Pons (tissue), 1 donor: ENCODE measurements around the gene THEMIS.
A peak's percentile ranks its signal among the peaks of the same experiment; 100 is the strongest.

Source experiments
- DNase-seq: peaks from one replicate; pipeline ENCODE4 v3.0.0-alpha.2; 2016; ENCODE audit warnings: low spot score

The THEMIS gene

DNA sequence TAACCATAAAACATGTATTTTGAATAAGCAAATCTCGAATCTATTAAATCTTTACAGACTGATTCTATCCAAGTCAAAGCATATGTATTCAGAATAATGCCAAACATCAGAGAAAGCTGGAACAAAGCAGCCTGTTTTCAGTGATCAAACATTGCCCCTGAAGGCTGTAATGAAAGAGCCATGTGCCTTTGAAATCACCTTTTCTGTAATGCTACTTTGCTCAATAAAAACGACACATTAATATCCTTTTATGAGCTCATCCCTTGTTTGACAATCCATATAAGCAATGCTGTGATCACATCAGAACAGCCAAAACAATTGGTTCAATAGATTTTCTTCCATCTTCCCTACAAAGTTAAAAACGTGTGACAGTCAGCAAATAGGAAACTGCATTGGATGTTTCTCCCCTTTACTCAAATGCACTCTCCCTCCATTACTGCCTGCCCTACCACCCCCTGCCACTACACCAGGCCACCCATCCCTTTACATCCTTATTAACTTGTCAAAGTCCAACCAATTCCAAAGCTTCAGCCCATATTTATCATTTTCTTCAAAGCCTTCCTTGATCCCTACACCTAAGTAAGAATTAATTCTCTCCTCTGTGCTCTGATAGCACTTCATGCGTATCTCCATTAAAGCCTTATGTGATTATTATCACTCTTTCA, 42.0 kb downstream of the THEMIS start:
- DNase-seq, result no peak

DNA sequence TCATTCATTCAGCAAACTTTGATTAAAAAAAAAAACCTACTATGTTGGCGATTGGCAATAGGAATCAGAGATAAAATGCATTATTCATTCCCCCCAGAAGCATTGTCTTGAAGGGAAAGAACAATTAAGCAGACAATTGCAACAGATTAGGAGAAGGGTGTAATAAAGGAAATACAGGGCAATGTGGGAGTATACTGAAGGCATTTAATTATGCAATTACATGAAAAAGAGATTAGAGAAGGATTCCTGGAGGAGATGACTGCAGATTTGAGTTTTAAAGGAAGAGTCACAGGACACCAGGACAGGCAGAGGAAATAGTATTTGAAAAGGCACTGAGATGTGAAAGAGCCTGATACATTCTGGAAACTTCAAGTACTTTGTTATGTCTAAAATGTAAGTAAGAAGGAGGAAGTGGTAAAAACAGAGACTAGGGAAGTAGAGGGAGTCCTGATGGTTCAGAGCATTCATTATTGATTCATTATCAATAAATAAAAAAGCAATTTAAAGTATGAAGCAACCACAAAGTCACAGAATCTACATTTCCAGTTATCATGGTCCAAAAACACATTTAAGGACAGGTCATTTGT, 43.7 kb downstream of the THEMIS start:
- DNase-seq, result peak; percentile 32

DNA sequence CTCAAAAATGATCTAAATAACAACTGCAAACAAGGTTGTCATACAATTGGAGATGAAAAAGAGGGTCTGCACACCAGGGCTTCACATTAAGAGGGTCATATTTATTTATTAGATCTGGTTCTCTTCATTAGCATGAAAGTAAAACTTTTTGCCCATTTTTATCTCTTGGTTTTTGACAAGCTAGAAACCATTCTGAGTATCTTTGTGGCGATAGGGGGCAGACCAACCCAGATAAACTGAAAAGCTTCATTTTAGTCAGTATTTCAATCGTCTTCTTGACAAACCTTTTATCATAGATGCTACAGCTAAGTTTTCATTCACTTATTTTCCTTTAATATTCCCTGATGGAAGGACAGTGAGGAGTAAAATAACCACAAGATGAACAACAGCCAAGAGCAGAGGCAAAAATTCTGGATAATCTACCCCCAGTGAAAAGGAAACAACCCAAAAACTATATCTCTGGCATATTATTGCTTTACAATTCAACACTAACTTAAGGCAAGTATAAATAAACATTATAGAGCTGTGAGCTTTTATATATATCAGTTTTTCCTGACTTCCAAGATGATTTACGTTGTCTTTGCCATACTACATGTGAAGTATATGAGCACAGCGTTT, 45.2 kb downstream of the THEMIS start:
- DNase-seq, result peak; percentile 84

DNA sequence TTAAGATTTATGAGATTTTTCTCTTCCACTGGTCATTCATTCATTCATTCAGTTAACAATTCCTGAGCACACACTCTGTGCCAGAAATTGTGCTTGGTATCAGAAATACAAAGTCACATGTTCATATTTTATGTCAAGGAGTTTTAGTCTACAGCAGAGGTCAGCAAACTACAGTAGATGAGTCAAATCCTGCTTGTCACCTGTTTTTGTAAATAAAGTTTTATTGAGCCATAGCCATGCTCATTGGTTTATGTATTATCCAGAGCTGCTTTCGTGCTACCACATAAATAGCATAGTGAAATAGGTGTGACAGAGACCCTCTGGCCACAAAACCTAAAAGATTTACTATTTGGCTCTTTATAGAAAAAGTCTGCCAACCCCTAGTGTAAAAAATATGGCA, 46.8 kb downstream of the THEMIS start:
- DNase-seq, result no peak

DNA sequence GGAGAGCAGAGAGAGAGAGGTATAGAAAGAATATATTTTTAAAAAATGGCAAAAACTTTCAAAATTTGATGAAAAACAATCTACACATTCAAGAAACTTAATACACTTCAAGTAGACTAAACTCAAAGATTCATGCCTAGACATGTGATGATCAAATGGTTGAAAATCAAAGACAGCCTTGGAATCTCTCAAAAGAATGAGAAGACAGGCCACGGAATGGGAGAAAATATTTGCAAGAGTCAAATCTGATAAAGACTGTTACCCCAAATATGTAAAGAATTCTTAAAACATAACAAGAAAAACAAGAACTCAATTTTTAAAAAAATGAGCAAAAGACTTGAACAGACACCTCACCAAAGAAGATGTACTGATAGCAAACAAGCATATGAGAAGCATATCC, 49.7 kb downstream of the THEMIS start:
- no peak for DNase-seq

DNA sequence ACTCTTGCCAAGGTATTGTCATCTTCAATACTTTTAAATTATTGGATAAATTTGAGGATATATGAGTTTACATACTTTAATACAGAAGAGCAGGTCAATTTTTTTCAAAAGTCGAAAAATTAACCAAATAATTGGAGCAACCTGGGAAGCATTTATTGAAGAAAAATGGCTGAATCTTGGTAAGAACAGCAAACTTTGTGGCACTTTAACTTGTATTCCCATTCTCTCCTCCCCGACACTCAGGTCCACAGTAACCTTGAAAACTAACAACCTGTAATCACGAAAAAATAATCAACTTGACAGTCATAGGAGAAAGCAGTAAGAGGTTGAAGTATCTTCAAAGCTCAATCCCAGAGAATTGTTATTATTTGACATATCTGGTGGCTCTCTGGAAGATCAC, 55.6 kb downstream of the THEMIS start:
- DNase-seq, result no peak

DNA sequence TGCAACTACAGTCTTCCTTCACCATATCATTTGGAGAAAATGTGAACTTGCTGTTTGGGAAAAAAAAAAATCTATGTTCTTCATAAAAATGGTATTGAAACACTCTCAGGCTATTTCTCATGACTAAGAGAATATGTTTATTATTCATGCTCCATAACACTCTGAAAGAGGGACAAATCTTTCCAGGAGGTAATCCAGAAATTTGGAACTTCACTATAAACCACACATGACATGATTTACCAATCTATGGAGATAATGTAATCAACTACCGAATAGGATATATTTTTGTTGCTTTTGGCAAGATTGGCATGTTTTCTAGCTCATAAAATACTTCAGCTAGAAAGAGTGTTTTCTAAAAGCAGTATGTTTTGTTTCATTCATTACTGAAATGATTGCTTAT, 56.3 kb downstream of the THEMIS start:
- DNase-seq, result no peak

DNA sequence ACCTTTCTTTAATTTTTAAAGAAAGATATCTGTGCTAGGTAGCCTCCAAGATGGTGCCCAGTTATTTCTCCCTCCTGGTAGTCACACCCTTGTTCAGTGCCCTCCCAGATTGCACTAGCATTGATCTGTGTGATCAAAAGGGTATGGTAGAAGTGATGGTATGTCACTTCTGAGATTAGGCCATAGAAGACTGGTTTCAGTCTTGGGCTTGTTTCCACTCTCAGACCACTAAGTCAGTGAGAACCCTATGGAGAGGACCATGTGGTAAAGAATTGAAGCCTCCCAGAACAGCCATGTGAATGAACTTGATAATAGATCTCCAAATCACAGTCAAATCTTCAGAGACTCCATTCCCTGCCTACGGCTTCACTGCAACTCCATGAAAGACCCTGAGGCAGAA, 57.3 kb downstream of the THEMIS start:
- no peak for DNase-seq

DNA sequence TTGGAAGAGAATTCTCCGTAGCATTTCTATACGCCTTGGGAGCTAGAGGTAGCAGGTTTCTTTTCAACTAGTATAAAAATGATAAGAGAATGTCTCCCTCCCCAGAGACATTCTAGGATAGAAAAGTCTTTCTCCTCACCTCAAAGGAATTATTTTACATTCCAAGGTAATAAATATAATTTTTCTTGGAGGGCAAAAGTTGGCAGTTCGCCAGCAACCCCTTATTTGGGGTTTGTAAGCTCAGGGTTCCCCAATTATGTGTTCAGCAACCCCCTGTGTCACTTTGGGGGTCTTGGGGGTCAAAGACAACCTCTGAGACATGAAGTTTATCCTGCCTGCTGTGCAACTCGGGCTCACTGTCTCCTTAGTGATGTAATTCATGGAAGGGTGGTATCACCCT, 58.3 kb downstream of the THEMIS start:
- DNase-seq, result no peak

DNA sequence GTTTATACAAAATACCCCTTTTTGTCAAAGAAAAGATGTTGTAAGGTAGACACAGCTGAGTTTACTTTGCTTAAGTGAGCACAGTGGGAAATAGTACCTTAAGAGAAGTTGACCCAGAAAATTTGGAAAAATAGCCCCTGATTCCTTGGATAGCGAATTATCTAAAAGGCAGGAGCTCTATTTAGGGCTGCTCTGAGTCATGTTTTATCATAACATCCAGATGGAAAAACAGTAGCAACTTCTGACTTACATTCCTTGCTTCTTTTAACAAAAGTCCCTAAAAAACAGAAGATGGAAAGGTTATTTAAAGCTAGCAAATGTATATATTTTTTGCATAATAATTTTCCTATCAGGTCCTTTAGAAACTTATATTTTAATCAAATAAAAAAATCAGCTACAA, 59.0 kb downstream of the THEMIS start:
- DNase-seq, result no peak

DNA sequence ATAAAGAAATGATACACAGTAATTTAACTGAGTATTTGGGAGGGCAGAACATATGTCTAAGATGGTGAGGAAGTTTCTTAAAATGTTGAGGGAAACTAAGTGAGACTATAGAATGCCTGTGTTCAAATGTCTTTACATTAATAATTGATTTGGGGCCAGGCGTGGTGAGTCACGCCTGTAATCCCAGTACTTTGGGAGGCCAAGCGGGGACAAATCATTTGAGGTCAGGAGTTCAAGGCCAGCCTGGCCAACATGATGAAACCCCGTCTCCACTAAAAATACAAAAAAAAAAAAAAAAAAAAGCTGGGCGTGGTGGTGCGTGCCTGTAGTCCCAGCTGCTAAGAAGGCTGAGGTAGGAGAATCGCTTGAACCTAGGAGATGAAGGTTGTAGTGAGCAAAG, 66.7 kb downstream of the THEMIS start:
- no peak for DNase-seq

DNA sequence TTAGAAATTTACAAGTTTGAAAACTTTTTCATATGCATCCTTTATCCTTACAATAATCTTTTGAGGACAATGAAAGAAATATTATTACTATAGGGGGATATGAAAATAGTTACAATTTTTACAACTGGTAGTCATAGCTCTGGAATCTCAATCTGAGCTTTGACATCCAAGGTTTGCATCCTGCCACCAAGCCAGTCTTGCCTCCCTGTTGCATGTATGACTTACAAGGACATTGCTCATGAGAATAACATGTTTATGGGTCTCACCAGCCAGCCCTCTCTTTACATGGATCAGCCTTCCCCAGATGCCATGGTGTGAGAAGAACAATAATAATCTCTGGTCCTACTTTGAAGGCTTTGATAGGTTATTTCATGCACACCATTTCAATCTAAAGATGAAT, 67.5 kb downstream of the THEMIS start:
- DNase-seq, result no peak

DNA sequence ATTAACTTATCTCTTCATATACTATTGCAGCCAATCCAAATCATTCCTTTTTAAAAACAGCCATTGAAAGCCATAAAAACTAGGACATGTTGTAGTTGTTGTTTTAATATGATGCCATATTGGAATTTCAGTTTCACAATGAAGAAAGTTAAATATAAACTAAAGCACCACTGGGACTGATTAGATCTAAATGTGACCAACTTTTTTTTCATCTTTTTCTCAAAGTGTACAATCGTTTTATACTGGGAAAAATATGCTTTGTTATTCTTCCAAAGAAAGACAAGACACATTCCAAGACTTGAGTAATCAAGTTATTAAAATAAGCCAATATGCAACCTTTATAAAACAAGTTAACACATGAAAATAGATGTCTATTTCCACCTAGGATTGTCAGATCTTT, 68.5 kb downstream of the THEMIS start:
- DNase-seq, result no peak

DNA sequence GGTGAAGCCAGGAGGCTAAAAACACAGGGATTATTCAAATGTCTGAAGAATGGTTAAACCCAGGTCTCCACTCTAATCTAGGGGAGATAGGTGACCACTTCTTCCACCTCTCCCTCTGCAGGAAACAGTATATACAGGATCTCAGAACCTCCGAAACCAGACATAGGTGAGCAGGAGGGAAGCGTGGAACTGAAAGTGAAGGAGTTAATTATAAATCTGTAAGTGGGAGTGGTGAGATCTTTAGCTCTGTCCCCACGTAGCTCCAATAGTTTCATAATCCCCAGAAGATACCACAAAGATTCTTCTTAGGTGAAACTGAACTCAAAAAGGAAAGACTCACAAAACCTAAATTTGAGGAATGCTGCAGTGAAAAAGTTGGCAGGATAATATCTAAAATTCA, 76.8 kb downstream of the THEMIS start:
- DNase-seq, result no peak

DNA sequence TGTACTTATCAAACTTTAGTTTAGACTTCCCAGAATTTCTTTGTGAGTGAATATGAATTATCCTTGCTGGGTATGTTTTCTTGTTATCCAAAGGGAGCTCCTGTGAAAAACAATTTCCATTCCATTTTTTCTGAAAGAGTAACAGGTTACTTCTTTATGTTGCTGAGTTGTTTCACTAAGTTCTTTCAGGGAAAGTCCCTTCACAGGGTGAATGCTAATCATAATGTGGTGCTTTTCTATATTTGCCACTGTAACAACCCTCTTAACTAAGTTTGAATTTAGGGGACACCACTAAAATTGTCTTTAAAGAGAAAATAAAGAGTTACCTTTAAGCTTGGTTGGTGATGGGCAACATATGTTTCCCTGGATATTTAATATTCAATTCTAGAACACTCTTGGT, 79.4 kb downstream of the THEMIS start:
- no peak for DNase-seq

DNA sequence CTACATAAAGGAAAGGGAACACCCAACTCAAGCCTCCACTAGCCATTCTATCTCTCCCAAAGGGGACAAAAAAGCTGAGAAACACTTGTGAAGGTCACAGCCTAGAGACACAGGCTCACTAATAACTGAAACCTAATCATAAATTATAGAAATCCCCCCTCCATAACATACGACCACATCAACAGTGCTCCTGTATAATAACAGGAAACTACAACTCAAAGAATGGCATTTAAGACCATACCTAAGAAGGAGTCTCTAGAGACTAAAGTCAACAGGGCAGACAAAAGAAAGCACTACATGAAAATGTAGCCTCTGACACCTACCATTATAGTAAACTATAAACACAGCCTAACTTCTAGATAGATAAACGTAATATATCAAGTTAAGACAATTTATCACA, 82.7 kb downstream of the THEMIS start:
- no peak for DNase-seq

DNA sequence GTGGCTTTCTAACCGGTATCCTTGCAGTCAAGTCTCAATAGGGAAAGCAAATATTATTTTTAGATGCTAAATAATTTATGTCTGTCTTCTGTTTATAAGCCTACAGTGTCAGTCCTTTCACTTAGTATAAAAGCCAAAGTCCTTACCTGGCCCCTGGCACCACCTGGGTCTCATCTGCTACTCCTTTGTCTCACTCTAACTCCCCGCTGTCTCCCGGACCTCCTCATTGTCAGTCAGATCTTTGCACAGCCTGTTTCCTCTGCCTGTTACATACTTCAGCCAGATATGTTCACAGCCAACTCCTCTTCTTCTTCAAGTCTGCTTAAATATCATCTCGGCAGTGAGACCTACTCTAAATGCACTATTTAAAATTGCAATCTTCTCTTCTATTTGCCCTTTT, 84.2 kb downstream of the THEMIS start:
- no peak for DNase-seq

DNA sequence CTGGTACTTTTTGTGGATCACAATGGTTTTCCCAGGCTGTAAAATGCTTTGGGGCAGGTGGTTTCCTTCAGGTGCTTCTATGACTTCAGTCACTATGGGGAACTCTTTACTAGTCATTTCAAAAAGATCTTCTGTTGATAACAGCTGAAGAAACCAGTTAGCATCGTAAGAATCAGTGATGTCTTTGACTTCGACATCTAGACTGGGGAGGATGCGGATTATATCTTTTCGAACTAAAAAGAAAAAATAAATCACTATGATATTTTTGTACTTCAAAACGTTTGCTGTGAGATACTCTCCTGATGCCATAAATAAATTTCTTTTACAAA, 87.2 kb downstream of the THEMIS start:
- no peak for DNase-seq

DNA sequence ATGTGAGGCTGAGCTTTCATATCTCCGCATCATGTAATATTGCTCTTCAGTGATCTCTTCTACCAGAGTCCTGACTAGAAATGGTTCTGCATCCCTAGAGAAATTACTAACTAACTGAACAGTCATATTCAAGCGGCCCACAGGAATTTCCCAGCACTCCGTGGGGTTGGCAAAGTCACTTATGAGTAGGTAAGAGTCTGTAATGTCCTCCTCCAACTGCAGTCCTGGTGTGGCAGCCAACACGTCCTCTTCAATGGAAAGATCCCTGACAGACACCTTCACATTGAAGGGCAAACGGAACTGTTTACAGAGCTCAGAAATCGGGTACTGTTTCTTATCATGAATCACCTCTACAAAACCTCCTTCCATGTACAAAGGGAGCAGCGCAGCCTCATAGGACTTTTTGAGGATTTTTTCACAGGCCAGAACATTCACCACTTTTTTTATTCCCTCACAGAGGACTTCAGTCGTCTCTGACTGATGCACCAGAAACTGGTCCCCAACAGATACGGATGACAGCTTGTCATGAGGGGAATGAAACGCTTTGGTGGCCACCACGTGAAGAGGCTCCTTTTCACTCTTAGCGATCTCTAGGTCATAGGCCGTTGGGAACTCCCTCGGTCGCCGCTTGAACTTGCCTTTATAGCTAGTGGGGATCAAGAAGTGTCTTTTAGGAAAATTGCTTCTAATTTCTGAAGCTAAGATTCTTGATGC, 87.7 kb downstream of the THEMIS start:
- DNase-seq, result no peak

DNA sequence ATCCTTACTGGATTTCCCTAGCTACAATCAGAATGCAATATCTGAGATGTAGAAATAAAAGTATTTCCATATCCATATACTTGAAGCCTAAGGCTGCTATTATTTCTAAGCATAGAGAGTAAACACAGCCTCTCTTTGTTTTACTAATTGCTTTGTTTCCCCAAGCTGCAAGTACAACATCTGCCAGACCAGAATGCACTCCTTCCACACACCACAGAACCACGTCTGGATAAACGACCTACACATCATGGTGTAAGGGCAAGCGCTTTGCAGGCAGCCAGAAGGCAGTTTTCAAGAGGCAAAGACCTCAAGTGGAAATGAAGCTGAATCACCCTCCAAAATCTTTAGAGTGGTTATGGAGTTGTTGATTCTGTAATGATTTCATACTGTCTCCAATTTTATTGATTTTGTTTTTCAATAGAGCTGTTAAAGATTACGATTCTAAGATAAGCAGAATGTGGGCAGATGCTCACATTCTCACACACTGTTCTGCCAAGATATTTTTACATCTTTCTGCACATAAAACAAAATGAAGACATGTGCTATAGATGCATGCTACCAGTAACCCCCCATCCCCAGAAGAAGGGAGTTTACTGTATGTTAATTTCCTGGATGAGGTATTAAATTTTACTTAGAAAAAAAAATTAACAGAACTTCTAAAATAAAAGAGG, 88.8 kb downstream of the THEMIS start:
- DNase-seq, result peak; percentile 31

DNA sequence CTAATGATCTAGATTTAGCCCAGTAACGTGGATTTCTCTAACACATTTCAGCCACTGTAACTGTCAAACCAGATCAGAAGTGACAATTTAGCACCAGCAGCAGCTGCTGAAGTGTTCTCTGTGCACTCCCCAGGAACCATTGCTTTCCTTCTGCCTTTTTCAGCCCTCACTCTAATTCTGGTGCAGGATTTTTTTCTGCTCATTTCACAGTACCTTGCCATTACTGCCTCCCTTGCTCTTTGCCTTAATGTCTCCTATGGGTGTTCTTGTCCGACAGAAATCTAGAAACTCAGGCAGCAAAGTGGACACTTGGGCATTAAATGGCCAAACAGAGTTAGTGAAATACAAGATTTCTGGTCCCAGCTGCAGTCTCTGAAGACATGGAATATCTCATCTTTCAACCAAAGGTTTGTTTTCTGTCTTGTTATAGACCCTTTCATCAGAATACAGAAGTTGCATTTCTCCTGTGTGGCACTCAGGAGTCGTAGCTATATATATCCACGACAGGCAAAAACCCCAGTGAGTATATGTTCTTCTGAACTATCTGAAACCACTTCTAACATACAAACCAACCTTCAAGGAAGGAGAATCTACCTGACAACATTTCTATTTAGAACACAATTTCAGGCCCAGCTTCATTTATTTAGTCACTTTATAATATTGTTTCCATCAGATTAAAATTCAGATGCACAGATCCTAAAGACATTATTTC, 92.9 kb downstream of the THEMIS start:
- DNase-seq, result no peak

DNA sequence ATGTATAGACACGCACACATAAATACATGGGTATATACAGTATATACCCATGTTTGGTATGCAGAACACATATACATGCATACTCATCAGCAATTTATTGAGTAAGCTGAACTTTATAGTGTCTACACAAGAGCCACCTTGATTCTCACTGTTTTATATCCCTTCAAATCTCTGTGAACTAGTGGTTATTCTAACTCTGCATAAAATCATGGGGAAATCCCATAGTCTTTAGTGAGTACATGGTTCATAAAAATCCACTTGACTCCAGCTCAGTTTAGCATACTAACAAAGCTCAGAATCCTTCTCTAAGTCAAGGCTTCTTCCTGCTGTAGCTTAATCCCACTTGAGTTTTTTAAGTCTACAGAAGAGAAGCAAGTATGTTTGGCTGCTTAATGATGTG, 104.1 kb downstream of the THEMIS start:
- no peak for DNase-seq
